CD4-positive, alpha-beta T cell treated with Interleukin-17A for 4 hours (primary cell): ENCODE data around the gene FSTL3.

Experiments used
- DNase-seq: peaks from one replicate; pipeline ENCODE4 v3.0.0-alpha.2; 2020; ENCODE audit warnings: mixed read lengths

The FSTL3 gene

DNA sequence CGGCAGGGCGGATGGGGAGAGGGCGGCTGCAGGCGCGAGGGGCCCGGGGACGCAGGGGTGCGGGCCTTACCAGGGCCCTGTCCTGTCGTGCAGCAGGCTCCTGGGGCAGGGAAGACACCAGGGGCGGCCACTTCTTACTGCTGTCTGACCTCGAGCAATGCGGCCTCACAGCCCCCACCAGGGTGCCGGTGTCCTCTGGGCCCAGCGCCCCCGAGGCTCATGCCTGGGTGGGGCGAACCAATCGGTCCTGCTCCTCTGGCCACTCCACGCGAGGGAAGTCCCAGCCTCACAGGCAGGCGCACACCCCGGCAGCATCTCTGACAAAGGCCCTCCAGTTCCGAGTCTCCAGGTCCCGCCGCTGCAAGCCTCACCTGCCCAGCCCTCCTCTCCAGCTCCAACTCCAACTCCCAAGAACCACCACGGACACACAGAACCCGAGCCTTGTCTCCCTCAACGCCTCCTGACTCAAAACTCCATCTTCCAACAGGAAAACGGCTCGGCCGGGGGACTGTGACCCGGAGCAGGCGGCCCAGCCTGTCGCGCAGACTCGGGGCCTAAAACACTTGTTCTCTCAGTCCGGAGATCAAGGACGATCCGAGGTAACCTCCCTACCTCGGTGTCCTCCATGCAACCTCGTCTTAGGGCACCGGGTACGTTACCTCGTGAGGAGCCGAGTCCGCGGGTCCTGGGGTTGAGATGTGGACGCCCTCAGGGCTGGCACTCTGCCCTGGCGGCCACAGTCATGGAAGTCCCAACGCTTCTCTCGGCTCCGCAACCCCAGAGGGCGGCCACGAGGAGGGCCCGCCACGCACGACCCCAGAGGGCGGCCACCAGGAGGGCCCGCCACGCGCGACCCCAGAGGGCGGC, 30.0 kb upstream of the FSTL3 start:
- DNase-seq: no peak

GRCh38 chr19:646779-647565, 29.2 kb upstream of the FSTL3 start:
- DNase-seq: no peak

DNA sequence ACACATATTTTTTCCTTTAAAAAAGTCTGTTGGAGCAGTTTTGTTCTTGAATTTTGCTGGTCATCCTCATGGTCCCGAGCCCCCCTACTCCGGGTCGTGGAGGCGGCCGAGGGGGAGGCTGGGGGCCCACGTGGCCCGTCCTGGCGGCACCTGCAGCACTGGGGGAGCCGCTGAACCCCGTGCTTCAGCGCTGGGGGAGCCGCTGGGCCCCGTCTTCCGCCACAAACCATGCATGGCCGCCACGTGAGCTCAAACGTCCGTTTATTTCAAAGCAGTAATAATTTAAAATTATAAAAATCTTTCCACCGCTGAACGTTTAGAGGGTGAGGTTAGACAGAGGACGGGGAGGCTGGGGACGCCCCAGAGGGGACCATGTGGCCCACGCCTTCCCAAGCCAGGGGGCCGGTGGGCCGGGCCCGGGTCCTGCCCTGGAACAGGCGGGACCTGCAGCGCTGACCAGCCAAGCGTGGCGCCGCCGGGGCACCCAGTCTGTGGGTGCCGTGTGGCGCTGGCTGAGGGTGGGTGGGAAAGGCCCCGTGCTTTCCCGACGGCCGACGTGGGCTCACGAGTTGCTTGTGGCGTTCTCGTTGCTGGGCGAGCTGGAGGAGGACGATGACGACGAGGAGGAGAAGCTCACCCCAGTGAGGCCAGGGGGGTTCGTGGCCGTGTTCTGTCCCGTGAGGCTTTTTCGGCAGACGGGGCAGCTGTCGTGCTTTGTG, 28.5 kb upstream of the FSTL3 start:
- DNase-seq: no peak

DNA sequence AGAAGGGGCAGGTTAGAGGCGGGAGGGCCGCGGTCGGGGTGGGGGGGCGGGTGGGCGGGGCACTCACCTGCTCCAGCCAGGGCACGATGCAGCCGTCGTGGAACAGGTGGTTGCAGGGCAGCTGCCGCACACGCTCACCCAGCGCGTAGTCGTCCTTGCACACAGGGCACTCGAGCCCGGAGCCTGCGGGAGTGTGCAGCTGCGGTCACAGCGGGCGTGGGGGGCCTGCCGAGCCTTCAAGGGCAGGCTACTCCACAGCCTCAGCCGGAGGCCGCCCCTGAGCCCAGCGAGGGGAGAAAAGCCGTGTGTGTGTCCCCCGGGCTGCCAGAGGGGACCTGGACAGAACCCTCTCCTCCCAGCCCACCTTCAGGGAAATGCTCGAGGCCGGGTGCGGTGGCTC, 27.9 kb upstream of the FSTL3 start:
- no peak for DNase-seq

DNA sequence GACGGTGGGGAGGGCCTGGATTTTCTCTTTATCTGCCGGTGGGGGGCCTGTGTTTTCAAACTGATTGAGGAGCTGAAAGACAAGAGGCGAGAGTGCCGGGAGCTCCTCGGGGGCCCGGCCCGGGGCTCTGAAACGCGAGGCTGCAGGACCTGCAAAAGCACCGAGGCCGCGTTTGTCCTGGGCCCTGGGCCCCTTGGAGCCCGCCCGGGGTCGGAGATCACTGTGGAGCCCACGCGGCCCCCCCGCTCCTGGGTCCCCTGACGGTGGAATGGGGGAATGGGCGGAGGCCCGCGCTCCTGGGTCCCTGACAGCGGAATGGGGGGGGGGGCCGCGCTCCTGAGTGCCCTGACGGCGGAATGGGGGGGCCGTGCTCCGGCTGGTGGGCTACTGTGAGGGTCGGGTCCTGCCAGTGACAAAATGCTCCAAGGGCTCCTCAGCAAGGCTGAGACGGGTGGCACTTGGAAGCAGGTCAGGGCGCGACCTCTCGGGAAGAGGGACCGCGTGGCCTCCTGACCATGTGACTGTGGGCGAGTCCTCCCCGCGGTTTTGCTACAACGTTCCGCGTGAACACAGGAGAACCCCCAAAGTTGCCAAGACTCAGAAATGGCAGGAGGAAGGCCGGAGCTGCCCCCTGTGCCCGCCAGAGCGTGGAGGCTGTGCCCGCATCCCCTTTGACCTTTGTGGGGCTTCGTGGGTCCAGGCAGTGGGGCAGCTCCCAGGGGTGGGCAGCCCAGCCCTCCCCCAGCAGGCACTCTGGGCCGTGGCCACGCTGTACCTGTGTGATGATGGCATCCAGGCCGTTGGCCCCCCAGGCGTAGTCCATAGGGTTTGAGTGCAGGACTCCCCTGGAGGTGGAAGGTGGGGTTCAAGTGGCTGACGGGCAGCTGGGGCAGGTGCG, 27.0 kb upstream of the FSTL3 start:
- DNase-seq: no peak

- no peak for DNase-seq
Observed at GRCh38 chr19:650121-650520, 26.1 kb upstream of the FSTL3 start.

DNA sequence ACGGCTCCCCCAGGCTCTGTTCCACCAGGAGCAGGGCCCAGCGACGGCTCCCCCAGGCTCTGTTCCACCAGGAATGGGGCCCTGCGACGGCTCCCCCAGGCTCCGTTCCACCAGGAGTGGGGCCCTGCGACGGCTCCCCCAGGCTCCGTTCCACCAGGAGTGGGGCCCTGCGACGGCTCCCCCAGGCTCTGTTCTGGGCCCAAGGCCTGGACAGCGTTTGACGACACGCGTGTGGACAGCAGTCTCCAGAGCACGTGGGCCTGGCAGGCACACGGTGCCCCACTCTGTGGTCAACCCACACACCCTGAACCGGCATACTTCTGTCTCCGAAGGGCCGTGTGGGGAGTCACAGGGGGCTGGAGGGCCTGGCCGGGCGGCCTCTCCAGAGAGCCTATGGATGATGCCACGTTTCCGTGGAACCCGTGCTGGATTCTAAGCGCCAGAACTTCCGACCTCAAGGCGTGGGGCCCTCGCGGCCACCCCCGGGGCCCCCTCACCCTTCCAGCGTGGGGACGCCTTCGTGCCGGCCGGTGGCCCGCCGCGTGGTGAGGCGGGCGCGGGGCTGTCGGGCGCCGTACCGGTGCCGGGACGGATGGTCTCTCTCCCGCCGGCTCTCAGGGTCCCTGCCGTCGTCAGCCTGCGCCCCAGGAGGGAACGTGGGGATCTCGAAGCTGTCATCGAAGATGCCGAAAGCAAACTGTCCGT, 24.9 kb upstream of the FSTL3 start:
- DNase-seq: no peak

- DNase-seq: no peak
Observed at GRCh38 chr19:651991-652390, 24.2 kb upstream of the FSTL3 start.

- DNase-seq: no peak
Observed at GRCh38 chr19:652467-653389, 23.5 kb upstream of the FSTL3 start.

DNA sequence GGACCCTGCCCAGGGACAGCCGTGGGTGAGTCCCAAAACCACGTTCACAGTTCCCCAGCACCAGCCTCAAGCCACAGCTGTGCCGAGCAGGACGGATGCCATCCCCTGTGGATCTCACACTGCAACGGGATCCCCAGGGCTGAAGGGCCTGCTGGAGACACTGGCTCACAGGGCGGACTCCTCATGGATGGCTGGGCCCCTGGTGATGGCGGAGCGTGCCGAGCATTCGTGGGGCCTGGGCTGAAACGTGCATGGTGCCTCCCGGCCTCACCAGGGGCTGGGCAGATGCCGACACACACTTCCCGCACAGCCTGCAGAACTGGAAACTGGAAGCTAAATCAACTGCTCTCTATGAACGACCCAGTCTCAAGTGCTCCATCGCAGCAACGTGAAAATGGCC, 22.8 kb upstream of the FSTL3 start:
- no peak for DNase-seq

- no peak for DNase-seq
Observed at GRCh38 chr19:655691-656090, 20.5 kb upstream of the FSTL3 start.

- no peak for DNase-seq
Observed at GRCh38 chr19:656751-657559, 19.2 kb upstream of the FSTL3 start.

GRCh38 chr19:657611-658010, 18.6 kb upstream of the FSTL3 start:
- DNase-seq: no peak

DNA sequence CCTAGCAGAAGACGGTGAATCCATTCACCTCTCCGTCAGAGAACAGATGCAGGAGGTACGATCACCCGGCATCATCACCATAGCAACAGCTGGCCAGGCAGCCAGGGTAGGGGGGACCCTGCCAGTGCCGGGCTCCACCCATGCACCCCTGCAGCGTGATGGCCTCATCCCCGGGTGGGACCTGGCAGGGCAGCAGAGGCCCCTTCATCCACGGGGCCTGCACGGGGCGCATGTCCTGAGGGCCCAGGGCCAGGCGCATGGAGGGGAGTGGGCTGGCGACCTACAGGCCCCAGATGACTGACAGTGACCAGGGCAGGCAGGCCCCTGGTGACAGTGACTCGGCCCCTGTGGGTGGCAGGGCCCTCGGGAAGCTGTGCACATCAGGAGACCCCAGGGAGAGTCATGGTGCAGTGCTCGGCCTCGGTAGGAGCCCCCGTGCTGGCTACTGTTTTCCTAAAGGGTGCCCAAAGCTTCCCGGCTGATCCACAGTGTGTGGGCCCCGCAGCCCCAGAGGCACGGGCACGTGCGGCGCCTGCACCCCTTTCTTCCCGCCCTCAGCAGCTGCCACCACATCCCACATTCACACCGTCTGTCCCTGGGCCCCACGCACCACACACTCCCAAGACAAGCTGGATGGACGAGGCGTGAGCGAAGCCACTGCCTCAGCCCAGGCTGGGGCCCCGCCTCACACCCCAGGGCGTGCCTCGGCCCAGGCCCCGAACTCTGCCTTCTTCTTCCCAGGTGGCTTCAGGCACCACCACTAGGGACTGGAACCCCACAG, 17.9 kb upstream of the FSTL3 start:
- no peak for DNase-seq

DNA sequence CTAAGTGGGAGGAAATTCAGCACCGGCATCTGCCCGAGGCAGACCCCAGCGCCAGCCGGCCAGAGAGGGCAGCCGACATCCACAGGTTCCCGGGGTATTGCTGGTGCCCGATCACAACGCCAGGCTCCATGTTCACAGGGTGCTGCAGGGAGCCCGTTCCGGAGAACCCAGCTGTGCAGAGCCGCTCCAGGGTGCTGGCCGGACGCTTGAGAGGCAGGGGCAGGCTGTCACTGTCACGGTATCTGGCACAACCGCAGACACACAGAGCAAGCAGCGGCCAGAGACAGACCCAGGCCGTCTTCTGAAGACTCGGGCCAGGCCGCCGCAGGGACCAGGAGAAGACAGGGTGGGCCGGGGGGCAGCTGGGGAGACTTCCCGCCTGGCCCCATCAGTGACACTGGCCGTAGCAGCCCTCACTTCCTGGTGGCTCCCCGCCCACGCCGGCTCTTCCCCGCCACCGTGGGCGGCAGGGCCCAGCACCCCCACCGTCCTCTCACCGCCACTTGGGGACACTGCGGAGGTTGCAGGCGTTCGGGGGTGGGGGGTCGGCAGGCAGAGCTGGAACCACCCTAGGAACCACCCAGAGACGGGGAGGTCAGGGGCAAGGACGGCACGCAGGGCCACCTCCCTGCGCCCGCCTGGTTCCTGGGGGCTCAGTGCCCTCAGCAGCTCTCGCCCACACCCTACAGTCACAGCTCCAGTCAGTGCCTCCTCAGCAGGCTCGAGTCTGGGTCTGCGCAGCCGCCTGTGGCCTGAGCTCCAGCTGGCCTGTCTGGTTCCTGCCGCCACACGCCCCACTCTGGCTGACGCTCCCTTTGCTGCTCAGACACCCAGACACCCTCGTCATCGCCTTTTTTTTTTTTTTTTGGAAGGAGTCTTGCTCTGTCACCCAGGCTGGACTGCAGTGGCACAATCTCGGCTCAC, 17.0 kb upstream of the FSTL3 start:
- DNase-seq: peak; percentile 58

- DNase-seq: no peak
Observed at GRCh38 chr19:660793-661426, 15.3 kb upstream of the FSTL3 start.
